Measurements from ENCODE around the gene JUN. TPM values are rescaled to one million over a fixed set of nuclear protein-coding genes. Genes with fewer than 3 reads are reported as not detected.

JUN gene
- polyA plus RNA-seq, 1 donor from 2014 or later, result 124 TPM

GRCh38 chr1:58765441-58765840 is 18.4 kb downstream of the JUN start:
- H3K36me3 ChIP-seq (ENCODE audit: insufficient read depth, low read length), result no peaks in the 10 kb centered on the region
- H3K27me3 ChIP-seq (ENCODE audit: insufficient read depth, low read depth, low read length), result no peaks in the 10 kb centered on the region
- H3K4me3 ChIP-seq (ENCODE audit: low read length), result no peak overlapping the region
- no peak overlapping the region for H3K27ac ChIP-seq (ENCODE audit: low read length)
- no peaks in the 10 kb centered on the region for H3F3A ChIP-seq (ENCODE audit: insufficient read depth, low read length, poor library complexity, severe bottlenecking)
- H2AFZ ChIP-seq (ENCODE audit: low read depth, low read length), result no peak overlapping the region
- no peaks in the 10 kb centered on the region for H3K9me3 ChIP-seq (ENCODE audit: low read length)
- no peak overlapping the region for H3K4me2 ChIP-seq (ENCODE audit: low read length)
- no peaks in the 10 kb centered on the region for H3K79me2 ChIP-seq (replicated peaks; ENCODE audit: insufficient read depth, low read length)
- TF ChIP-seq EZH2 (IDR thresholded peaks at IDR 0.05; ENCODE audit: borderline replicate concordance, insufficient read depth, low read length, poor library complexity, severe bottlenecking), result no peak
- no peaks in the 10 kb centered on the region for H3K9me2 ChIP-seq (ENCODE audit: insufficient read depth, low read length)
- no peak overlapping the region for H3K9ac ChIP-seq (ENCODE audit: low read length)
- H4K20me1 ChIP-seq (ENCODE audit: insufficient read depth), result no peaks in the 10 kb centered on the region

- TF ChIP-seq MXI1 (conservative IDR thresholded peaks at IDR 0.05; ENCODE audit: poor library complexity, severe bottlenecking), result no peak
- no peak for TF ChIP-seq TAF1 (IDR thresholded peaks at IDR 0.05; ENCODE audit: low read depth)
- TF ChIP-seq EP300 (conservative IDR thresholded peaks at IDR 0.05; ENCODE audit: poor library complexity, severe bottlenecking), result no peak
- no peak for TF ChIP-seq EZH2 (IDR thresholded peaks at IDR 0.05; ENCODE audit: borderline replicate concordance, insufficient read depth, low read length, poor library complexity, severe bottlenecking)
- no peak for TF ChIP-seq CTCF (IDR thresholded peaks at IDR 0.05; ENCODE audit: poor library complexity, severe bottlenecking)
- TF ChIP-seq RAD21 (conservative IDR thresholded peaks at IDR 0.05), result no peak
- no peak for TF ChIP-seq POLR2AphosphoS5 (IDR thresholded peaks at IDR 0.05)
- no peak for TF ChIP-seq REST (IDR thresholded peaks at IDR 0.05; ENCODE audit: borderline replicate concordance)
- TF ChIP-seq SMC3 (conservative IDR thresholded peaks at IDR 0.05; ENCODE audit: poor library complexity), result no peak
- Histone ChIP-seq H3K9ac (ENCODE audit: low read length) (no peak overlapping the region), H4K20me1 (ENCODE audit: insufficient read depth) (no peaks in the 10 kb centered on the region), H3K9me2 (ENCODE audit: insufficient read depth, low read length) (no peaks in the 10 kb centered on the region), H3K27me3 (ENCODE audit: insufficient read depth, low read depth, low read length) (no peaks in the 10 kb centered on the region), H3K4me2 (ENCODE audit: low read length) (no peak overlapping the region), H3F3A (ENCODE audit: insufficient read depth, low read length, poor library complexity, severe bottlenecking) (no peaks in the 10 kb centered on the region), H3K79me2 (replicated peaks; ENCODE audit: insufficient read depth, low read length) (no peaks in the 10 kb centered on the region), H2AFZ (ENCODE audit: low read depth, low read length) (no peak overlapping the region), H3K4me3 (ENCODE audit: low read length) (no peak overlapping the region), H3K9me3 (ENCODE audit: low read length) (no peaks in the 10 kb centered on the region), H3K27ac (ENCODE audit: low read length) (no peak overlapping the region), H3K36me3 (ENCODE audit: insufficient read depth, low read length) (no peaks in the 10 kb centered on the region)
Measured at GRCh38 chr1:58765006-58765405, 18.8 kb downstream of the JUN start.

All from neural cell (in vitro differentiated cells).